SW 1271 (cell line): Measurements from ENCODE around the gene CCT8.

ENCODE experiments used
- DNase-seq, 2 experiments: peaks; one replicate each; lab custom pipeline; 2025; lab: John Stamatoyannopoulos, UW

CCT8 gene

GRCh38 chr21:29073222-29074006, at the start of gene CCT8:
TSS of gene CCT8 (minus strand) at chr21:29073648. CDS start at chr21:29073590, 58 bp downstream.
- DNase-seq: peak; percentile 90 to 96

GRCh38 chr21:29121759-29122158, 48.3 kb upstream of the CCT8 start:
- no peak for DNase-seq

GRCh38 chr21:29117372-29117955, 44.0 kb upstream of the CCT8 start:
- no peak for DNase-seq

- DNase-seq: no peak
Measured at GRCh38 chr21:29115899-29116298, 42.5 kb upstream of the CCT8 start.

- peak; percentile 9 to 15 for DNase-seq
Measured at GRCh38 chr21:29114765-29115500, 41.5 kb upstream of the CCT8 start.

- peak in 1 of 2 experiments; percentile 30 for DNase-seq
Measured at GRCh38 chr21:29105218-29105617, 31.8 kb upstream of the CCT8 start.

- DNase-seq: no peak
Measured at GRCh38 chr21:29104239-29104708, 30.8 kb upstream of the CCT8 start.

- DNase-seq: no peak
Measured at GRCh38 chr21:29102791-29103257, 29.4 kb upstream of the CCT8 start.

GRCh38 chr21:29098156-29098555, 24.7 kb upstream of the CCT8 start:
- DNase-seq: no peak

- no peak for DNase-seq
Measured at GRCh38 chr21:29096218-29097015, 23.0 kb upstream of the CCT8 start.

GRCh38 chr21:29092102-29092959, 18.9 kb upstream of the CCT8 start:
- DNase-seq: no peak

- DNase-seq: peak; percentile 10 to 55
Measured at GRCh38 chr21:29091033-29091432, 17.6 kb upstream of the CCT8 start.

GRCh38 chr21:29085106-29085752, 11.8 kb upstream of the CCT8 start:
- no peak for DNase-seq

GRCh38 chr21:29084372-29084771, 10.9 kb upstream of the CCT8 start:
- no peak for DNase-seq

GRCh38 chr21:29083306-29083705, 9.9 kb upstream of the CCT8 start:
- no peak for DNase-seq

- DNase-seq: no peak
Measured at GRCh38 chr21:29082046-29082815, 8.8 kb upstream of the CCT8 start.

- no peak for DNase-seq
Measured at GRCh38 chr21:29080454-29080941, 7.0 kb upstream of the CCT8 start.

GRCh38 chr21:29078869-29079767, 5.7 kb upstream of the CCT8 start:
- DNase-seq: no peak
